Mononuclear cell (primary cell): ENCODE data around the gene USP44. TPM values are rescaled to one million over a fixed set of nuclear protein-coding genes. Genes with fewer than 3 reads are reported as not detected.
"Not testable (repeated sequence)": the region's sequence is repeated elsewhere in the genome, so short reads cannot be mapped to it uniquely, and the experiment has no call there.

Experiments
- H3K27me3 ChIP-seq: 2 replicates; pipeline ENCODE4 v1.6.0; 2011; ENCODE audit warnings: low read length, control low read depth; ENCODE audit not compliant: insufficient read depth
- H3K4me1 ChIP-seq: 2 replicates; pipeline ENCODE4 v1.5.1; 2011; ENCODE audit warnings: mild to moderate bottlenecking, low read length, control low read depth; ENCODE audit not compliant: insufficient read depth
- H3K4me3 ChIP-seq: 2 replicates; pipeline ENCODE4 v1.5.1; 2011; ENCODE audit warnings: mild to moderate bottlenecking, low read length, moderate library complexity
- H3K9me3 ChIP-seq: 2 replicates; pipeline ENCODE4 v1.5.1; 2011; ENCODE audit warnings: low read depth, mild to moderate bottlenecking, control low read depth, low read length
- total RNA-seq: library from RNA; depleted of rRNA; stranded (reverse); fragments of >200 nt; gene quantifications from one replicate; pipeline ENCODE4 v1.2.3, GENCODE V29; 2012

USP44 gene
- total RNA-seq = 6.3 TPM

GRCh38 chr12:95551305-95551704 lies at the start of gene USP44:
Gene USP44, minus strand, starts transcription at chr12:95551476. Its CDS starts 17,220 bp downstream, at chr12:95534256.
- no peaks in the 10 kb centered on the region for H3K9me3 ChIP-seq
- H3K4me1 ChIP-seq = peaks cover 10% of the 10 kb centered on the region
- H3K27me3 ChIP-seq = peaks cover 35% of the 10 kb centered on the region
- H3K4me3 ChIP-seq = no peak within 1 kb of the TSS

- Histone ChIP-seq H3K4me3 (no peak overlapping the region), H3K27me3 (peaks cover 3% of the 10 kb centered on the region), H3K4me1 (no peaks in the 10 kb centered on the region), H3K9me3 (no peaks in the 10 kb centered on the region)
Observed at GRCh38 chr12:95600567-95600966, 49.3 kb upstream of the USP44 start.

- H3K4me3 ChIP-seq = no peak overlapping the region
- no peaks in the 10 kb centered on the region for H3K9me3 ChIP-seq
- peaks cover 3% of the 10 kb centered on the region for H3K27me3 ChIP-seq
- H3K4me1 ChIP-seq = no peaks in the 10 kb centered on the region
Observed at GRCh38 chr12:95599880-95600279, 48.6 kb upstream of the USP44 start.

GRCh38 chr12:95594136-95594535 lies 42.9 kb upstream of the USP44 start:
- no peaks in the 10 kb centered on the region for H3K9me3 ChIP-seq
- H3K4me3 ChIP-seq = no peak overlapping the region
- no peaks in the 10 kb centered on the region for H3K4me1 ChIP-seq
- no peaks in the 10 kb centered on the region for H3K27me3 ChIP-seq

GRCh38 chr12:95593266-95593871 lies 42.1 kb upstream of the USP44 start:
- Histone ChIP-seq H3K4me1 (no peaks in the 10 kb centered on the region), H3K4me3 (no peak overlapping the region), H3K27me3 (peaks cover 3% of the 10 kb centered on the region), H3K9me3 (no peaks in the 10 kb centered on the region)

- H3K27me3 ChIP-seq = peaks cover 10% of the 10 kb centered on the region
- no peak overlapping the region for H3K4me3 ChIP-seq
- H3K9me3 ChIP-seq = no peaks in the 10 kb centered on the region
- no peaks in the 10 kb centered on the region for H3K4me1 ChIP-seq
Observed at GRCh38 chr12:95591731-95592130, 40.5 kb upstream of the USP44 start.

- Histone ChIP-seq H3K27me3 (peaks cover 10% of the 10 kb centered on the region), H3K4me1 (no peaks in the 10 kb centered on the region), H3K9me3 (no peaks in the 10 kb centered on the region), H3K4me3 (no peak overlapping the region)
Observed at GRCh38 chr12:95590775-95591174, 39.5 kb upstream of the USP44 start.

GRCh38 chr12:95583933-95584332 lies 32.7 kb upstream of the USP44 start:
- Histone ChIP-seq H3K4me3 (no peak overlapping the region), H3K27me3 (peaks cover 10% of the 10 kb centered on the region), H3K9me3 (no peaks in the 10 kb centered on the region), H3K4me1 (peaks cover 10% of the 10 kb centered on the region)

- Histone ChIP-seq H3K4me1 (peaks cover 10% of the 10 kb centered on the region), H3K27me3 (peaks cover 4% of the 10 kb centered on the region), H3K9me3 (no peaks in the 10 kb centered on the region), H3K4me3 (no peak overlapping the region)
Observed at GRCh38 chr12:95582230-95583058, 31.2 kb upstream of the USP44 start.

GRCh38 chr12:95577820-95578219 lies 26.5 kb upstream of the USP44 start:
- H3K27me3 ChIP-seq = peaks cover 7% of the 10 kb centered on the region
- no peaks in the 10 kb centered on the region for H3K9me3 ChIP-seq
- no peak overlapping the region for H3K4me3 ChIP-seq
- H3K4me1 ChIP-seq = peaks cover 14% of the 10 kb centered on the region

- H3K4me1 ChIP-seq = peaks cover 4% of the 10 kb centered on the region
- no peaks in the 10 kb centered on the region for H3K9me3 ChIP-seq
- H3K4me3 ChIP-seq = no peak overlapping the region
- peaks cover 7% of the 10 kb centered on the region for H3K27me3 ChIP-seq
Observed at GRCh38 chr12:95574799-95575452, 23.6 kb upstream of the USP44 start.

GRCh38 chr12:95573951-95574576 lies 22.8 kb upstream of the USP44 start:
- peaks cover 7% of the 10 kb centered on the region for H3K27me3 ChIP-seq
- H3K9me3 ChIP-seq = no peaks in the 10 kb centered on the region
- no peak overlapping the region for H3K4me3 ChIP-seq
- H3K4me1 ChIP-seq = peaks cover 4% of the 10 kb centered on the region

- Histone ChIP-seq H3K27me3 (peaks cover 7% of the 10 kb centered on the region), H3K4me3 (no peak overlapping the region), H3K9me3 (no peaks in the 10 kb centered on the region), H3K4me1 (peaks cover 4% of the 10 kb centered on the region)
Observed at GRCh38 chr12:95571369-95571768, 20.1 kb upstream of the USP44 start.

GRCh38 chr12:95568045-95568444 lies 16.8 kb upstream of the USP44 start:
- H3K27me3 ChIP-seq, H3K4me3 ChIP-seq, H3K4me1 ChIP-seq, H3K9me3 ChIP-seq: not testable (repeated sequence)

- Histone ChIP-seq H3K27me3 (no peaks in the 10 kb centered on the region), H3K4me1 (no peaks in the 10 kb centered on the region)
Observed at GRCh38 chr12:95557625-95558024, 6.3 kb upstream of the USP44 start.

More at GRCh38 chr12:95557625-95558024, 6.3 kb upstream of the USP44 start:
- no peaks in the 10 kb centered on the region for H3K9me3 ChIP-seq
- H3K4me3 ChIP-seq = no peak overlapping the region
